T-cell (primary cell): ENCODE data around the gene RAMACL. TPM values are rescaled to one million over a fixed set of nuclear protein-coding genes. Genes with fewer than 3 reads are reported as not detected.

Experiments
- ATAC-seq, 4 experiments: fragments of 200-7000 bp in 3 of 4; fragments of 150-1000 bp in 1 of 4; cut with Tn5 transposase; replicated peaks in 1 of 4; 1 replicate in 3 of 4; 2 replicates in 1 of 4; pipeline ENCODE4 v1.10.0; 2021; ENCODE audit warnings: moderate library complexity in 3 of 4, mild to moderate bottlenecking in 2 of 4, moderate number of reproducible peaks in 1 of 4
- CTCF ChIA-PET, 2 donors: fragments of 300-600 bp; sonication (Branson Sonifier 250); formaldehyde crosslinking; loops; one replicate each; lab custom pipeline; 2022; ENCODE audit warnings: antibody characterized with exemption in 2 of 2; lab: Charles Lee
- POLR2A ChIA-PET, 2 donors: fragments of 300-600 bp; sonication (Branson Sonifier 250); formaldehyde crosslinking; loops; one replicate each; lab custom pipeline; 2022; ENCODE audit warnings: antibody characterized with exemption in 2 of 2; lab: Charles Lee
- DNase-seq, 35 experiments: peaks; one replicate each; pipeline versions ENCODE4 v3.0.0 to v3.0.0-alpha.2; 2013 to 2023
- H3K27ac ChIP-seq: one replicate; pipeline ENCODE4 v1.5.1; 2013; ENCODE audit warnings: low read length
- H3K27me3 ChIP-seq, 2 experiments: replicated peaks in 1 of 2; 1 replicate in 1 of 2; 2 replicates in 1 of 2; pipeline versions ENCODE4 v1.6.1 to v1.7.0; 2013; ENCODE audit warnings: low read length in 1 of 2, mixed read lengths in 1 of 2; ENCODE audit not compliant: control insufficient read depth in 2 of 2, insufficient read depth in 2 of 2; ENCODE audit errors: extremely low read depth in 1 of 2
- H3K36me3 ChIP-seq, 2 donors: 1 replicate in 1 of 2; 2 replicates in 1 of 2; pipeline versions ENCODE4 v1.6.1 to v1.7.0; 2013; ENCODE audit warnings: low read length in 1 of 2; ENCODE audit not compliant: control insufficient read depth in 2 of 2, insufficient read depth in 1 of 2; ENCODE audit errors: extremely low read depth in 1 of 2
- H3K4me1 ChIP-seq, 2 experiments: 1 replicate in 1 of 2; 2 replicates in 1 of 2; pipeline versions ENCODE4 v1.6.1 to v1.7.0; 2013; ENCODE audit warnings: low read length in 2 of 2, mixed read lengths in 1 of 2; ENCODE audit not compliant: insufficient read depth in 2 of 2, control insufficient read depth in 1 of 2; ENCODE audit errors: extremely low read depth in 1 of 2
- H3K4me3 ChIP-seq, 2 donors: 1 replicate in 1 of 2; 2 replicates in 1 of 2; pipeline versions ENCODE4 v1.5.1 to v1.7.0; 2013; ENCODE audit warnings: mild to moderate bottlenecking in 2 of 2, low read length in 1 of 2, moderate library complexity in 1 of 2; ENCODE audit not compliant: control insufficient read depth in 1 of 2; ENCODE audit errors: extremely low read depth in 1 of 2
- H3K9me3 ChIP-seq: 2 replicates; pipeline ENCODE4 v1.7.0; 2013
- H3K27ac Mint-ChIP-seq, 2 donors: one replicate each; pipeline ENCODE4 v1.8.0; 2020 to 2021; ENCODE audit warnings: mild to moderate bottlenecking in 2 of 2, mixed read lengths in 2 of 2
- H3K27me3 Mint-ChIP-seq, 2 donors: one replicate each; pipeline ENCODE4 v1.8.0; 2021 to 2022; ENCODE audit warnings: mixed read lengths in 2 of 2
- H3K36me3 Mint-ChIP-seq: one replicate; pipeline ENCODE4 v1.8.0; 2021; ENCODE audit warnings: mixed read lengths
- H3K4me1 Mint-ChIP-seq, 3 donors: one replicate each; pipeline ENCODE4 v1.8.0; 2020 to 2022; ENCODE audit warnings: mixed read lengths in 3 of 3, mild to moderate bottlenecking in 1 of 3
- H3K4me3 Mint-ChIP-seq, 3 donors: one replicate each; pipeline ENCODE4 v1.8.0; 2020 to 2022; ENCODE audit warnings: mild to moderate bottlenecking in 3 of 3, mixed read lengths in 3 of 3, moderate library complexity in 3 of 3
- H3K9me3 Mint-ChIP-seq, 3 donors: one replicate each; pipeline ENCODE4 v1.8.0; 2020 to 2022; ENCODE audit warnings: mixed read lengths in 3 of 3
- WGBS: methylation state at CpG from one replicate; pipeline ENCODE4 v1.1.5; 2013; ENCODE audit warnings: missing lambda C conversion rate; ENCODE audit not compliant: insufficient coverage; 5-methylcytosine and 5-hydroxymethylcytosine counted together
- total RNA-seq, 35 experiments: library from RNA in 6 of 35; stranded (reverse) in 6 of 35; fragments of 120-200 nt in 1 of 35; gene quantifications; one replicate each; pipeline versions ENCODE4 v1.2.1 to v1.2.4 and lab custom pipeline; 2013 to 2026

RAMACL gene
- total RNA-seq, 5 donors from 2014 or later (not counting 1 experiment from before 2014, with no cell fraction given): 0.47 to 2.8 (median 1.2) TPM

GRCh38 chr6:166555086-166555485, 31.4 kb downstream of the RAMACL start:
- ATAC-seq (no peak), DNase-seq (no peak)
- H3K9me3 ChIP-seq: no peaks in the 10 kb centered on the region
- Mint-ChIP-seq H3K4me1 (peaks cover 6 to 11% (median 9%) of the 10 kb centered on the region in 3 donors), H3K27ac (no peak overlapping the region), H3K9me3 (peaks cover 6 to 13% (median 7%) of the 10 kb centered on the region in 3 donors), H3K4me3 (no peak overlapping the region), H3K36me3 (peaks cover 7% of the 10 kb centered on the region), H3K27me3 (peaks cover 4 to 8% of the 10 kb centered on the region in 2 donors)
- CTCF ChIA-PET: interaction anchor here in 1 of 2 donors (1.3 kb wide), 1 partner anchor 11 kb away, joined by 5 read pairs; no protein-coding TSS in a partner anchor
- peaks cover 0 to 4% of the 10 kb centered on the region in 2 experiments for H3K4me1 ChIP-seq
- H3K36me3 ChIP-seq: no peaks in the 10 kb centered on the region
- peaks cover 0 to 10% of the 10 kb centered on the region in 2 experiments for H3K27me3 ChIP-seq
- no peak overlapping the region for H3K27ac ChIP-seq
- 93% methylated on average over 2 of the region's 6 CpGs for WGBS
- no peak overlapping the region for H3K4me3 ChIP-seq
- POLR2A ChIA-PET: no interaction called here

GRCh38 chr6:166554316-166554715, 32.2 kb downstream of the RAMACL start:
- POLR2A ChIA-PET: no interaction called here
- H3K27ac ChIP-seq: no peak overlapping the region
- H3K36me3 Mint-ChIP-seq: peaks cover 4% of the 10 kb centered on the region

GRCh38 chr6:166553563-166554271, 32.8 kb downstream of the RAMACL start:
- H3K4me3 ChIP-seq: no peak overlapping the region
- ATAC-seq (no peak), DNase-seq (no peak)
- Mint-ChIP-seq H3K4me3 (no peak overlapping the region), H3K9me3 (peaks cover 0 to under 1% (median 0%) of the 10 kb centered on the region in 3 donors), H3K36me3 (no peaks in the 10 kb centered on the region), H3K4me1 (peaks cover 6 to 11% (median 9%) of the 10 kb centered on the region in 3 donors), H3K27ac (no peak overlapping the region), H3K27me3 (peaks cover 4 to 8% of the 10 kb centered on the region in 2 donors)
- no peaks in the 10 kb centered on the region for H3K9me3 ChIP-seq
- WGBS: 88% methylated on average over 12 of the region's 13 CpGs
- H3K4me1 ChIP-seq: peaks cover 0 to 4% of the 10 kb centered on the region in 2 experiments
- POLR2A ChIA-PET: interaction anchor here in 1 of 2 donors (0.7 kb wide), 1 partner anchor 741 kb away, joined by 3 read pairs; no protein-coding TSS in a partner anchor
- peaks cover 0 to 10% of the 10 kb centered on the region in 2 experiments for H3K27me3 ChIP-seq
- H3K27ac ChIP-seq: no peak overlapping the region
- CTCF ChIA-PET: no interaction called here
- H3K36me3 ChIP-seq: no peaks in the 10 kb centered on the region

More at GRCh38 chr6:166554316-166554715, 32.2 kb downstream of the RAMACL start:
- no peak overlapping the region for H3K4me3 Mint-ChIP-seq
- no peak overlapping the region for H3K27ac Mint-ChIP-seq
- ATAC-seq (no peak), DNase-seq (no peak)
- H3K27me3 ChIP-seq: peaks cover 0 to 10% of the 10 kb centered on the region in 2 experiments
- H3K9me3 Mint-ChIP-seq: peaks cover 3 to 7% (median 4%) of the 10 kb centered on the region in 3 donors
- peaks cover 0 to 4% of the 10 kb centered on the region in 2 experiments for H3K4me1 ChIP-seq
- no peaks in the 10 kb centered on the region for H3K9me3 ChIP-seq
- H3K4me3 ChIP-seq: no peak overlapping the region
- H3K27me3 Mint-ChIP-seq: peaks cover 4 to 8% of the 10 kb centered on the region in 2 donors
- H3K36me3 ChIP-seq: no peaks in the 10 kb centered on the region
- H3K4me1 Mint-ChIP-seq: peaks cover 6 to 11% (median 9%) of the 10 kb centered on the region in 3 donors
- CTCF ChIA-PET: interaction anchor here in 1 of 2 donors (1.3 kb wide), 1 partner anchor 12 kb away, joined by 5 read pairs; no protein-coding TSS in a partner anchor
- WGBS: no CpG with 5 or more reads among the region's 8 CpGs

GRCh38 chr6:166552600-166552999, 33.9 kb downstream of the RAMACL start:
- ATAC-seq (no peak), DNase-seq (no peak)
- Histone ChIP-seq H3K9me3 (no peaks in the 10 kb centered on the region), H3K27ac (no peak overlapping the region), H3K27me3 (peaks cover 0 to 10% of the 10 kb centered on the region in 2 experiments), H3K4me1 (peaks cover 0 to 4% of the 10 kb centered on the region in 2 experiments), H3K4me3 (no peak overlapping the region), H3K36me3 (no peaks in the 10 kb centered on the region)
- Mint-ChIP-seq H3K36me3 (no peaks in the 10 kb centered on the region), H3K9me3 (no peaks in the 10 kb centered on the region), H3K4me3 (no peak overlapping the region), H3K27me3 (peaks cover 4 to 8% of the 10 kb centered on the region in 2 donors), H3K27ac (no peak overlapping the region), H3K4me1 (peaks cover 6 to 11% (median 9%) of the 10 kb centered on the region in 3 donors)
- 78% methylated on average over 3 of the region's 7 CpGs for WGBS
- CTCF ChIA-PET: no interaction called here
- POLR2A ChIA-PET: interaction anchor here in 1 of 2 donors (0.7 kb wide), 1 partner anchor 742 kb away, joined by 3 read pairs; no protein-coding TSS in a partner anchor

- H3K36me3 Mint-ChIP-seq: no peaks in the 10 kb centered on the region
- Histone ChIP-seq H3K4me3 (no peak overlapping the region), H3K36me3 (no peaks in the 10 kb centered on the region), H3K4me1 (peaks cover 0 to 2% of the 10 kb centered on the region in 2 experiments), H3K9me3 (no peaks in the 10 kb centered on the region), H3K27ac (no peak overlapping the region), H3K27me3 (peaks cover 0 to 6% of the 10 kb centered on the region in 2 experiments)
- no peak for DNase-seq
- peaks cover under 1 to 5% of the 10 kb centered on the region in 2 donors for H3K27me3 Mint-ChIP-seq
- peaks cover 2 to 7% (median 5%) of the 10 kb centered on the region in 3 donors for H3K4me1 Mint-ChIP-seq
- no peak for ATAC-seq
- no peak overlapping the region for H3K27ac Mint-ChIP-seq
- no peak overlapping the region for H3K4me3 Mint-ChIP-seq
- 89% methylated on average over 15 of the region's 16 CpGs for WGBS
- ChIA-PET CTCF (no interaction called here), POLR2A (no interaction called here)
- no peaks in the 10 kb centered on the region for H3K9me3 Mint-ChIP-seq
These were observed 34.6 kb downstream of the RAMACL start for GRCh38 chr6:166551754-166552495.

GRCh38 chr6:166546653-166547052, 39.8 kb downstream of the RAMACL start:
- no peak for ATAC-seq
- CTCF ChIA-PET: no interaction called here
- no peaks in the 10 kb centered on the region for H3K27me3 ChIP-seq
- no peaks in the 10 kb centered on the region for H3K36me3 ChIP-seq
- POLR2A ChIA-PET: no interaction called here
- peaks cover 0 to 3% of the 10 kb centered on the region in 2 experiments for H3K4me1 ChIP-seq
- Mint-ChIP-seq H3K27me3 (no peaks in the 10 kb centered on the region), H3K36me3 (no peaks in the 10 kb centered on the region), H3K4me1 (peaks cover 5 to 6% (median 6%) of the 10 kb centered on the region in 3 donors), H3K27ac (no peak overlapping the region), H3K9me3 (no peaks in the 10 kb centered on the region), H3K4me3 (no peak overlapping the region)
- H3K4me3 ChIP-seq: no peak overlapping the region
- 91% methylated on average over 4 of the region's 6 CpGs for WGBS
- no peak overlapping the region for H3K27ac ChIP-seq
- no peak for DNase-seq
- no peaks in the 10 kb centered on the region for H3K9me3 ChIP-seq
